NCI-H2227 treated with DMSO at 0.1 percent for 48 hours (cell line): ENCODE measurements around the gene LENEP.

Experiments used
- DNase-seq: peaks from one replicate; lab custom pipeline; 2025; lab: John Stamatoyannopoulos, UW

Gene LENEP

GRCh38 chr1:155010211-155010918 lies 17.0 kb downstream of the LENEP start:
- no peak for DNase-seq

GRCh38 chr1:155011004-155011416 lies 17.6 kb downstream of the LENEP start:
- no peak for DNase-seq

GRCh38 chr1:155011437-155012025 lies 18.1 kb downstream of the LENEP start:
- DNase-seq: no peak

GRCh38 chr1:155012026-155012546 lies 18.7 kb downstream of the LENEP start:
- DNase-seq: peak; percentile 90

GRCh38 chr1:155012776-155013602 lies 19.6 kb downstream of the LENEP start:
- DNase-seq: no peak

GRCh38 chr1:155013632-155014031 lies 20.2 kb downstream of the LENEP start:
- DNase-seq: no peak

GRCh38 chr1:155014709-155015508 lies 21.5 kb downstream of the LENEP start:
- no peak for DNase-seq

- DNase-seq: no peak
Observed at GRCh38 chr1:155015527-155016230, 22.3 kb downstream of the LENEP start.

GRCh38 chr1:155016231-155016831 lies 22.9 kb downstream of the LENEP start:
- no peak for DNase-seq

- DNase-seq: peak; percentile 86
Observed at GRCh38 chr1:155017041-155017945, 23.9 kb downstream of the LENEP start.

GRCh38 chr1:155017946-155018316 lies 24.5 kb downstream of the LENEP start:
- DNase-seq: no peak

- no peak for DNase-seq
Observed at GRCh38 chr1:155018617-155019348, 25.4 kb downstream of the LENEP start.

- no peak for DNase-seq
Observed at GRCh38 chr1:155019377-155020245, 26.2 kb downstream of the LENEP start.

- no peak for DNase-seq
Observed at GRCh38 chr1:155022136-155022926, 28.9 kb downstream of the LENEP start.

GRCh38 chr1:155022927-155023236 lies 29.5 kb downstream of the LENEP start:
- no peak for DNase-seq

- no peak for DNase-seq
Observed at GRCh38 chr1:155023627-155024026, 30.2 kb downstream of the LENEP start.

GRCh38 chr1:155024315-155024714 lies 30.9 kb downstream of the LENEP start:
- DNase-seq: no peak
